Measurements from ENCODE around the gene TRIM46.
"Not testable (repeated sequence)": the region's sequence is repeated elsewhere in the genome, so short reads cannot be mapped to it uniquely, and the experiment has no call there.

The TRIM46 gene

DNA sequence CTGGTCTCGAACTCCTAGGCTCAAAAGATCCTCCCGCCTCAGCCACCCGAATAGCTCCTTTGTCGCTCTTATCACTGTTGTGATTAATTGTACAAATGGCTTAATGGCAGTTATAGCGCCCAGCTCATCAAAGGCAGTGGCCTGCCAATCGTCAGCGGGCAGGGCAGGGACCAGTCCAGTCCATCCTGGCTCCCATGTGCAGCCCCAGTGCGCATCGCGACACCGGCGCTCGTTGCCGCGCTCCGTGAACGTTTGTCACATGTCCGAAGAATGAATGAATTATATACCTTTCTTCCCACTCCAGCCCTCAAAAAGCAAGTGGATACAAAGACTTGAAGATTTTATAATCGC lies 53.2 kb downstream of the TRIM46 start:
- peak overlapping the region; percentile 77 for H3K4me3 ChIP-seq (ENCODE audit: low read depth, low read length)
- no peak for DNase-seq (ENCODE audit: low read depth, low spot score)
- ChIA-PET CTCF (interaction anchor here (0.9 to 8.0 kb wide), 14 partner anchors 15 to 136 kb away, joined by 3 to 139 read pairs (median 6); partner anchors contain the start of genes KRTCAP2, MTX1, THBS3 and TRIM46), POLR2A (interaction anchor here (0.6 to 1.8 kb wide), 3 partner anchors 19 to 1389 kb away, joined by 3 to 8 read pairs (median 7); partner anchors contain the start of gene THBS3)
- TF ChIP-seq, protein P1, sequence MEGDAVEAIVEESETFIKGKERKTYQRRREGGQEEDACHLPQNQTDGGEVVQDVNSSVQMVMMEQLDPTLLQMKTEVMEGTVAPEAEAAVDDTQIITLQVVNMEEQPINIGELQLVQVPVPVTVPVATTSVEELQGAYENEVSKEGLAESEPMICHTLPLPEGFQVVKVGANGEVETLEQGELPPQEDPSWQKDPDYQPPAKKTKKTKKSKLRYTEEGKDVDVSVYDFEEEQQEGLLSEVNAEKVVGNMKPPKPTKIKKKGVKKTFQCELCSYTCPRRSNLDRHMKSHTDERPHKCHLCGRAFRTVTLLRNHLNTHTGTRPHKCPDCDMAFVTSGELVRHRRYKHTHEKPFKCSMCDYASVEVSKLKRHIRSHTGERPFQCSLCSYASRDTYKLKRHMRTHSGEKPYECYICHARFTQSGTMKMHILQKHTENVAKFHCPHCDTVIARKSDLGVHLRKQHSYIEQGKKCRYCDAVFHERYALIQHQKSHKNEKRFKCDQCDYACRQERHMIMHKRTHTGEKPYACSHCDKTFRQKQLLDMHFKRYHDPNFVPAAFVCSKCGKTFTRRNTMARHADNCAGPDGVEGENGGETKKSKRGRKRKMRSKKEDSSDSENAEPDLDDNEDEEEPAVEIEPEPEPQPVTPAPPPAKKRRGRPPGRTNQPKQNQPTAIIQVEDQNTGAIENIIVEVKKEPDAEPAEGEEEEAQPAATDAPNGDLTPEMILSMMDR (IDR thresholded peaks at IDR 0.05; ENCODE audit: insufficient read depth, low read length, missing control alignments) = no peak

DNA sequence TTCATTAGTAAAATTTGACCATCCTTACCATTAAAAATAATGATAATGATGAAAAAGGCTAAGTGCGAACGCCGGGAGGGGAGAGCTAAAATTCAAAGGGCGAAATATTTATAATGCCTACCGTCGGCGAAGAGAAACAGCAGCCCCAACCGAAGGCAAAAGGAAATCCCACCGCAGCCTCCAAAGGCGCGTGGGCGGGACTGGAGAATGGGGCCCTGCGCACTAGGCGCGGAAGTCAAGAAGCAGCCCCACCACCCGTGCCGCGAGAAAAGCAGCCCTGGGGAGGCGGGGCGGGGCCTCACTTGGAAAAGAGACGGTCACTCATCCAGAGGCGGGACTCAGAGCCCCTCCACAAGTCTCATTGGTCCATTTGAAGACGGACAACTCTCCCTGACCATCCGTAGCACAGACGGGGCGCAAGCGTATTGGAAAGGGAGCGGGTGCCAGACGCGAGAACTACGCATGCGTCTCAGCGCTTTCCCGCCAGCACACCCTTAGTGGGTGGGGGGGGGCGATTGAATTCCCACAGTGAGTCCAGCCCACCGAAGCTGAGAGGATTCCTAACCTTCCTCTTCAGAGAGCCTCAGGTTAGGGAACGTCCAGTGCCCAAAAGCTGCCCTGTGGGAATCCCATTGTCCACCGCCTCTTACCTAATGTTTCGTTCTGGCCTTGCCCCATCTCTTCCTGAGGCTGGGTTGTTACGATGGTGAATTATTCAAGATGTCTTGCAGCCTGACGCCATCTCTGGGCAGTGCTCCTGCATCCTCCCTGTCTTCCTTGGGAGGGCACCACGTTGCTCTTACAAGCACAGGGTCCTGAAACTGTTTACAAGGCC lies 53.8 kb downstream of the TRIM46 start:
- H3K4me3 ChIP-seq (ENCODE audit: low read depth, low read length) = peak overlapping the region; percentile 77
- TF ChIP-seq, protein P1 (IDR thresholded peaks at IDR 0.05; ENCODE audit: insufficient read depth, low read length, missing control alignments) = no peak
- DNase-seq (ENCODE audit: low read depth, low spot score) = peak; percentile 94
- POLR2A ChIA-PET = interaction anchor here (1.2 to 1.8 kb wide), 4 partner anchors 16 to 33 kb away, joined by 4 to 8 read pairs (median 6); partner anchors contain the start of gene THBS3
- CTCF ChIA-PET = interaction anchor here (0.9 to 8.0 kb wide), 13 partner anchors 14 to 136 kb away, joined by 3 to 139 read pairs (median 6); partner anchors contain the start of genes KRTCAP2, MTX1, THBS3 and TRIM46

DNA sequence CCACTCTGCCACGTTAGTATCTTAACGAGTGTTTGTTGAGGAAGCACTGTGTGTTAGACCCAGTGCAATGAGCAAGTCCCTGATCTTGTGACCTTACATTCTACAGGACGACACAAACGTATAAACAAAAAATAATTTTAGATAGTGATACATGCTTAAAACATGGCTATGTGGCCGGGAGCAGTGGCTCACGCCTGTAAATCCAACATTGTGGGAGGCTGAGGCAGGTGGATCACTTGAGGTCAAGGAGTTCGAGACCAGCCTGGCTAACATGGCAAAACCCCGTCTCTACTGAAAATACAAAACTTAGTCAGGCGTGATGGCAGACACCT lies 54.4 kb downstream of the TRIM46 start:
- TF ChIP-seq, protein P1 (IDR thresholded peaks at IDR 0.05; ENCODE audit: insufficient read depth, low read length, missing control alignments) = no peak
- ChIA-PET CTCF (interaction anchor here (2.2 to 8.0 kb wide), 4 partner anchors 21 to 137 kb away, joined by 8 to 139 read pairs (median 41); partner anchors contain the start of genes KRTCAP2, MTX1, THBS3 and TRIM46), POLR2A (interaction anchor here (1.2 to 1.8 kb wide), 4 partner anchors 15 to 34 kb away, joined by 4 to 8 read pairs (median 6); partner anchors contain the start of gene THBS3)

DNA sequence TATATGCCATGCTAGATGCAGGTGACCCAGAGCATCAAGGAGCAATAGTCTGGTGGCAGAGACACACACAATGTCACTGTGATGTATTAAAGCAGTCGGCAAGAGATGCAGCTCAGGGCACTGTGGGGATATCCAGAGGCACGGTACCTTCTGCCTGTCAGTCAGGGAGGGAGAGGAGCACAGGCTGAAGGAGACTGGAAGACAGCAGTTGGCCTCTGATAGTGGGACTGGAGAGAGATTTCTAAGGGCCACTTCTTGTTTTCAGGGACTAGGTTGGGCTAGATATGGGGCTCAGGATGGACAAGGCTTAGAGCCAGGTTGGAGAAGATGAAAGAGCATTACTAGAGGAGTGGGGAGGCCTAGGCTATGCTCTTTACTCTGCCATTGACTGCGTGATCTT lies 57.7 kb downstream of the TRIM46 start:
- POLR2A ChIA-PET; H3K4me3 ChIP-seq (ENCODE audit: low read depth, low read length); DNase-seq (ENCODE audit: low read depth, low spot score): not testable (repeated sequence)
- CTCF ChIA-PET = interaction anchor here (0.7 to 1.3 kb wide), 3 partner anchors 16 to 58 kb away, joined by 3 to 4 read pairs (median 4); partner anchors contain the start of gene KRTCAP2

More for the DNA sequence above, 54.4 kb downstream of the TRIM46 start:
- DNase-seq (ENCODE audit: low read depth, low spot score) = no peak
- peak overlapping the region; percentile 54 for H3K4me3 ChIP-seq (ENCODE audit: low read depth, low read length)

DNA sequence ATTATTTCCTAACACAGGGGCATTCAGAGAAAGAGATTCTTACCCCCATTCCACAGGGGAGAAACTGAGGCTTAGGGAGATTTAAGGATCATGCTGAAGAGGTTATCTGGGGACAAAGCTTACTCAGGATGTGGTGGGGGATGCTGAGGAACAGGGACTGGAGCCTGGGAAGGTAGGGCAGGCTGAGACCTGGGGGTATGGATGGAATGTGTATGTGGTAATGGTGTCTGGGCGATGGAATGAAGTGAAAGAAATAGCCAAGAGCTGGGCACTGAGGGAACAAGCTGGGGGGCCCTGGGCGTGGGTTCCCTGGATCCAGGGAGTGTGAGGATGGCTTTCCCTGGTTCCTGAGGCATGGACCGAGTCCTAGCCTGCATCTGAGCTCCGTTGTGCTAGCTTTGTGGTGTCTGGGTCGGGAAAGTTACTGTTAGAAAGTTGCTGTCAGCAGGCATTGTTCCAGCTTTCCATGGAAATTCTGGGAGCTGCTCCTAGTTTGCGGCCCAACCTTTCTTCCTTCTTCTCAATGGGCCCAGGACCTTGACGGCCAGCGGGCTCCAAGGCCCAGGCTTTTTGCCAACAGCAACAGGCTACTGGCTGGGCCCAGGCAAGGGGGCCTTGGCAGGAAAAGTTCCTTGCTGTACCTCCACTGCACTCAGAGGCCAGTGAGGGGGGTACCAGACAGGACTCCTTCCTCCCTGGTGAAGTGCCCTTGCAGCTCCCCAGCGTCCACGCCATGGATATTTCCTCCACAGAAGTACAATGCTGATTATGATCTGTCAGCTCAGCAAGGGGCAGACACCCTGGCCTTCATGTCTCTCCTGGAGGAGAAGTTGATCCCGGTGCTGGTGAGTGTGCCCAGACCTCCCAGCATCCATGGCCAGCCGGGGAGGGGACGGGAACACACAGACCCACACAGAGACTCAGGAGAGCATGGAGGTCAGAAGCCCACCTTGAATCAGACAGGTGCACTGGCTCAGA lies 58.6 kb downstream of the TRIM46 start:
- not testable (repeated sequence) for H3K4me3 ChIP-seq (ENCODE audit: low read depth, low read length); DNase-seq (ENCODE audit: low read depth, low spot score)
- POLR2A ChIA-PET = interaction anchor here (1.0 kb wide), 1 partner anchor 38 kb away, joined by 3 read pairs; no protein-coding TSS in a partner anchor
- CTCF ChIA-PET = interaction anchor here (0.8 to 1.3 kb wide), 4 partner anchors 9 to 59 kb away, joined by 3 to 9 read pairs (median 4); partner anchors contain the start of gene KRTCAP2

DNA sequence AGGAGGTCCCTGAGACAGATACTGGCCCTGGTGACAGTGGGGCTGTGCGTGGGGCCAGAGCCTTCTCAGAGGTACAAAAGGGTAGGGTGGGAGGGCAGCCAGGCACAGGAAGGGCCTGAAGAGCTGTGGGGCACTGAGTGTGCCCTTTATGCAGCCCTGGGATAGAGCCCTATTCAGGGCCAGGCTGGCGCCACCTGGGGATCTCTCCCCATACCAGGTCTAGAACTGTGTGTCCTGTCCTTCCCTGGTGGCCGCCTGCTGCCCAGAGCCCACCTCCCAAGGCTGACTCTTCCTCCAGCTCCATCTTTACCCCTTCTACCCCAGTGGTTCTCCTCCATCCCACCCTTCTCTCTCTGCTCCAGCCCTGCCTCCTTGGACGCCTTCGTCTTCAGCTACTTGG lies 59.9 kb downstream of the TRIM46 start:
- POLR2A ChIA-PET; CTCF ChIA-PET; H3K4me3 ChIP-seq (ENCODE audit: low read depth, low read length); DNase-seq (ENCODE audit: low read depth, low spot score): not testable (repeated sequence)
